Liver (tissue), 3 donors: Measurements from ENCODE around the gene VIL1.

Source experiments
- CTCF ChIP-seq: fragments of 150-350 bp; IDR thresholded peaks from 2 replicates; pipeline ENCODE4 v1.5.1; 2017; ENCODE audit warnings: improper control_type of control experiment, low read depth, low read length; ENCODE audit not compliant: missing input control
- HNF4G ChIP-seq: IDR thresholded peaks from 2 replicates; pipeline ENCODE4 v1.6.1; 2016; ENCODE audit warnings: antibody characterized with exemption
- RAD21 ChIP-seq, 2 donors: IDR thresholded peaks; 2 replicates each; pipeline ENCODE4 v1.6.1; 2016; ENCODE audit warnings: antibody characterized with exemption in 2 of 2, mild to moderate bottlenecking in 2 of 2
- YY1 ChIP-seq: IDR thresholded peaks from 2 replicates; pipeline ENCODE4 v1.6.1; 2016; ENCODE audit warnings: antibody characterized with exemption, mild to moderate bottlenecking
- ZBTB33 ChIP-seq: IDR thresholded peaks from 2 replicates; pipeline ENCODE4 v1.6.1; 2016; ENCODE audit warnings: antibody characterized with exemption
- donor health status: healthy.
- donor health status: healthy.

- TF ChIP-seq CTCF (no peak), RAD21 (IDR thresholded peaks at IDR 0.05) (no peak), HNF4G (no peak), ZBTB33 (no peak), YY1 (no peak)
Observed at GRCh38 chr2:218423584-218423983, 4.7 kb downstream of the VIL1 start.
